Neural progenitor cell (in vitro differentiated cells): ENCODE measurements around the gene COL4A2. TPM values are rescaled to one million over a fixed set of nuclear protein-coding genes. Genes with fewer than 3 reads are reported as not detected.
A peak's percentile ranks its signal among the peaks of the same experiment; 100 is the strongest.

Source experiments
- DNase-seq: peaks from one replicate; pipeline ENCODE4 v3.0.0-alpha.2; 2016; ENCODE audit warnings: low spot score
- H2AFZ ChIP-seq: fragments of 200-600 bp; sonication (generic); replicated peaks from 2 replicates; pipeline ENCODE4 v1.6.1; 2016; ENCODE audit warnings: antibody characterized with exemption
- H3F3A ChIP-seq: fragments of 200-600 bp; sonication (generic); 2 replicates; pipeline ENCODE4 v1.6.1; 2016; ENCODE audit warnings: antibody characterized with exemption, low read depth
- H3K27ac ChIP-seq: fragments of 200-600 bp; sonication (generic); 2 replicates; pipeline ENCODE4 v1.5.1; 2016; ENCODE audit warnings: mild to moderate bottlenecking
- H3K27me3 ChIP-seq: fragments of 200-600 bp; sonication (generic); 2 replicates; pipeline ENCODE4 v1.6.1; 2016; ENCODE audit warnings: mild to moderate bottlenecking, moderate library complexity
- H3K36me3 ChIP-seq: fragments of 200-600 bp; sonication (generic); 2 replicates; pipeline ENCODE4 v1.5.1; 2016
- H3K4me1 ChIP-seq: fragments of 200-600 bp; sonication (generic); 2 replicates; pipeline ENCODE4 v1.6.1; 2016; ENCODE audit warnings: mixed run types
- H3K4me2 ChIP-seq: fragments of 200-600 bp; sonication (generic); 2 replicates; pipeline ENCODE4 v1.6.1; 2016
- H3K4me3 ChIP-seq: fragments of 200-600 bp; sonication (generic); 2 replicates; pipeline ENCODE4 v1.5.1; 2016
- H3K79me2 ChIP-seq: fragments of 200-600 bp; sonication (generic); 2 replicates; pipeline ENCODE4 v1.6.1; 2016; ENCODE audit warnings: low read depth
- H3K9ac ChIP-seq: fragments of 200-600 bp; sonication (generic); 2 replicates; pipeline ENCODE4 v1.6.1; 2016
- H3K9me3 ChIP-seq: fragments of 200-600 bp; sonication (generic); 2 replicates; pipeline ENCODE4 v1.5.1; 2016; ENCODE audit warnings: low read depth
- H4K20me1 ChIP-seq: fragments of 200-600 bp; sonication (generic); 2 replicates; pipeline ENCODE4 v1.6.1; 2016; ENCODE audit warnings: low read depth
- H3K27ac Mint-ChIP-seq: 3 replicates; pipeline ENCODE4 v1.8.0; 2021; ENCODE audit warnings: mixed read lengths
- H3K27me3 Mint-ChIP-seq: 2 replicates; pipeline ENCODE4 v1.8.0; 2022; ENCODE audit warnings: low read depth, mild to moderate bottlenecking, inconsistent platforms, moderate library complexity, mixed read lengths; ENCODE audit not compliant: insufficient read depth
- H3K36me3 Mint-ChIP-seq: 3 replicates; pipeline ENCODE4 v1.8.0; 2021; ENCODE audit warnings: mixed read lengths
- H3K4me1 Mint-ChIP-seq: 3 replicates; pipeline ENCODE4 v1.8.0; 2021; ENCODE audit warnings: mixed read lengths
- H3K4me3 Mint-ChIP-seq: 3 replicates; pipeline ENCODE4 v1.8.0; 2021; ENCODE audit warnings: mild to moderate bottlenecking, moderate library complexity, mixed read lengths
- H3K9me3 Mint-ChIP-seq: 3 replicates; pipeline ENCODE4 v1.8.0; 2020; ENCODE audit warnings: mixed read lengths
- EZH2 ChIP-seq: fragments of 200-600 bp; sonication (generic); IDR thresholded peaks from 2 replicates; pipeline ENCODE4 v1.6.1; 2017; ENCODE audit warnings: antibody characterized with exemption, mild to moderate bottlenecking, moderate library complexity
- EZH2phosphoT487 ChIP-seq: fragments of 200-600 bp; sonication (generic); IDR thresholded peaks from 2 replicates; pipeline ENCODE4 v1.6.1; 2017; ENCODE audit warnings: antibody characterized with exemption
- total RNA-seq: library from RNA; depleted of rRNA; stranded (reverse); fragments of >200 nt; gene quantifications from 2 replicates; pipeline ENCODE4 v1.2.3, GENCODE V29; 2015; ENCODE audit warnings: low replicate concordance
- TF ChIP-seq, protein P1 (sequence below): fragments of 200-600 bp; sonication (generic); IDR thresholded peaks from 2 replicates; pipeline ENCODE4 v1.5.1; 2017; ENCODE audit warnings: antibody characterized with exemption, mild to moderate bottlenecking

Gene COL4A2
- total RNA-seq, 1 donor from 2014 or later: 73.6 TPM

DNA sequence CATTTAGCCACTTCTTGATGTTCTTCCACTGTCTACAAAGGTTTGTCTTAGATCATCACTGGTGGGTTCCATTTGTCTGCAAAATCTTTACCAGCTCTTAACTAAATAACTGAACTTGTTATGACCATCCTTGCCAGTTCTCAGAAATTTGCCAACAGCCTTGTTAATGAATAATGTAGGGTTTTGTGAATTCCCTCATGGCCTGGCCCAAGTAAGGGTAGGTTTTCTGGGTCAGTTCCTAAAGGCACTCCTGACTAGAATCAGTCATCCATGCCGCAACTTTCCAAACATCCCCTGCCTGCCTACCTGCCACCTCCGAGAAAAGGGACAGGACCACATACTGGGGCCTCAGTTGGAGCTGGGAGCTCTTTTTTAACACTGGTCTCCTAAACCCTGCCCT, 4.1 kb upstream of the COL4A2 start:
- Histone ChIP-seq H3K36me3 (no peaks in the 10 kb centered on the region), H3K4me1 (peaks cover 37% of the 10 kb centered on the region), H3K4me2 (no peak overlapping the region), H3K9ac (no peak overlapping the region), H3K79me2 (peaks cover 78% of the 10 kb centered on the region), H3K9me3 (no peaks in the 10 kb centered on the region), H3F3A (peaks cover 6% of the 10 kb centered on the region), H3K27me3 (no peaks in the 10 kb centered on the region), H3K4me3 (no peak overlapping the region), H2AFZ (no peak overlapping the region), H4K20me1 (peaks cover 15% of the 10 kb centered on the region), H3K27ac (no peak overlapping the region)
- Mint-ChIP-seq H3K4me3 (no peak overlapping the region), H3K27me3 (peaks cover 8% of the 10 kb centered on the region), H3K4me1 (peaks cover 43% of the 10 kb centered on the region), H3K27ac (no peak overlapping the region), H3K9me3 (peaks cover 2% of the 10 kb centered on the region), H3K36me3 (peaks cover 8% of the 10 kb centered on the region)
- DNase-seq: no peak
- TF ChIP-seq EZH2phosphoT487 (no peak), EZH2 (no peak)
- TF ChIP-seq, protein P1, sequence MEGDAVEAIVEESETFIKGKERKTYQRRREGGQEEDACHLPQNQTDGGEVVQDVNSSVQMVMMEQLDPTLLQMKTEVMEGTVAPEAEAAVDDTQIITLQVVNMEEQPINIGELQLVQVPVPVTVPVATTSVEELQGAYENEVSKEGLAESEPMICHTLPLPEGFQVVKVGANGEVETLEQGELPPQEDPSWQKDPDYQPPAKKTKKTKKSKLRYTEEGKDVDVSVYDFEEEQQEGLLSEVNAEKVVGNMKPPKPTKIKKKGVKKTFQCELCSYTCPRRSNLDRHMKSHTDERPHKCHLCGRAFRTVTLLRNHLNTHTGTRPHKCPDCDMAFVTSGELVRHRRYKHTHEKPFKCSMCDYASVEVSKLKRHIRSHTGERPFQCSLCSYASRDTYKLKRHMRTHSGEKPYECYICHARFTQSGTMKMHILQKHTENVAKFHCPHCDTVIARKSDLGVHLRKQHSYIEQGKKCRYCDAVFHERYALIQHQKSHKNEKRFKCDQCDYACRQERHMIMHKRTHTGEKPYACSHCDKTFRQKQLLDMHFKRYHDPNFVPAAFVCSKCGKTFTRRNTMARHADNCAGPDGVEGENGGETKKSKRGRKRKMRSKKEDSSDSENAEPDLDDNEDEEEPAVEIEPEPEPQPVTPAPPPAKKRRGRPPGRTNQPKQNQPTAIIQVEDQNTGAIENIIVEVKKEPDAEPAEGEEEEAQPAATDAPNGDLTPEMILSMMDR: no peak

DNA sequence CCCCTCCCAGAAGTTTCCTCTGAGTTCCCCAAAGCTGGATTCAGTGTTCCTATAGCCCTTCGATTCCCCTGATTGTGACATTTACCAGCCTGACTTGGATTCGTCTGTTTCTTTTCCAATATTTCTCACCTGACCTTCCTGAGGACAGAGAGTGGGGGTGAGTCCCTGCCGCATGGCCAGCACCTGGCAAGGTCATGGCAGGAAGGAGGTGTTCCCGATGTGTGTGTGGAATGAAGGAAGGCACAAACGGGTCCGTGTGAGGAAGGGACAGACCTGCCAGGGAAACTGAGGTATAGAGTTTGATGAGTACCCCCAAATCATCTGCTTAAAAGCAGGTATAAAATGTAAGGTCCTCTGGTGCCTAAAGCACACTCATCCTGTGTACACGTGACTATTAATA, 3.4 kb upstream of the COL4A2 start:
- DNase-seq: no peak
- Histone ChIP-seq H3K27me3 (no peaks in the 10 kb centered on the region), H3F3A (peaks cover 11% of the 10 kb centered on the region), H3K4me3 (no peak overlapping the region), H3K4me2 (no peak overlapping the region), H3K4me1 (peaks cover 33% of the 10 kb centered on the region), H3K79me2 (peaks cover 76% of the 10 kb centered on the region), H3K27ac (no peak overlapping the region), H3K36me3 (no peaks in the 10 kb centered on the region), H3K9me3 (no peaks in the 10 kb centered on the region), H3K9ac (no peak overlapping the region), H2AFZ (no peak overlapping the region), H4K20me1 (peaks cover 15% of the 10 kb centered on the region)
- Mint-ChIP-seq H3K4me1 (peaks cover 48% of the 10 kb centered on the region), H3K9me3 (peaks cover 2% of the 10 kb centered on the region), H3K27ac (no peak overlapping the region), H3K36me3 (peaks cover 10% of the 10 kb centered on the region), H3K27me3 (peaks cover 8% of the 10 kb centered on the region), H3K4me3 (no peak overlapping the region)
- TF ChIP-seq, protein P1: no peak
- TF ChIP-seq EZH2 (no peak), EZH2phosphoT487 (no peak)

DNA sequence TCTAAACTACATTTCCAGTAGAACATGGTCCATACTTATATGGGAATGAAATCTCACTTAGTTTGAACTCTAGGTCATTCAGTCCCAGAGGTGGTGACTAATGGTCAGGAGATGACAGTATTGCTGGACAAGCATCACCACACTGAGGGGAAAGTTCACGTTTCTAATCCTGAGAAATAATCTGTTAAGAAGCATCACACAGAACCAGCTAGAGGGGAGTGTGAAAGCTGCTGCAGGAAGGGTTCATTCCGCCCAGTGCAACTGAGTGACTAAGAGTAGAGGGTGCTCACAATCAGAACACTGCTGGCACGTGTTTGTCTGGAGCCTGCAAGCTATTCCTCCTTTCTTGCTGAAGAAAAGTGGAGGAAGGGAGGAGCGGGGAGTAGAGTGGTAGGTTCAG, 2.8 kb upstream of the COL4A2 start:
- H3K4me3 ChIP-seq: no peak overlapping the region
- Mint-ChIP-seq H3K4me1 (peaks cover 54% of the 10 kb centered on the region), H3K27ac (no peak overlapping the region), H3K9me3 (peaks cover 2% of the 10 kb centered on the region), H3K4me3 (peak overlapping the region; percentile 54), H3K27me3 (peaks cover 8% of the 10 kb centered on the region), H3K36me3 (peaks cover 11% of the 10 kb centered on the region)
- H3K36me3 ChIP-seq: no peaks in the 10 kb centered on the region
- no peak overlapping the region for H3K9ac ChIP-seq
- peaks cover 20% of the 10 kb centered on the region for H4K20me1 ChIP-seq
- H3K27ac ChIP-seq: no peak overlapping the region
- TF ChIP-seq, protein P1: no peak
- no peak for TF ChIP-seq EZH2
- no peak for TF ChIP-seq EZH2phosphoT487
- H3F3A ChIP-seq: peaks cover 16% of the 10 kb centered on the region
- H3K27me3 ChIP-seq: no peaks in the 10 kb centered on the region
- H2AFZ ChIP-seq: no peak overlapping the region
- no peaks in the 10 kb centered on the region for H3K9me3 ChIP-seq
- no peak for DNase-seq
- H3K4me1 ChIP-seq: peaks cover 31% of the 10 kb centered on the region
- H3K4me2 ChIP-seq: no peak overlapping the region
- peaks cover 78% of the 10 kb centered on the region for H3K79me2 ChIP-seq
